Panc1 (cell line): ENCODE results near the gene PRRT1. TPM values are rescaled to one million over a fixed set of nuclear protein-coding genes. Genes with fewer than 3 reads are reported as not detected.

Experiments
- ATAC-seq: fragments of 200-7000 bp; cut with Tn5 transposase; 2 replicates; pipeline ENCODE4 v1.9.1; 2020; ENCODE audit warnings: mild to moderate bottlenecking, moderate library complexity
- BruUV-seq: library from RNA; stranded (reverse); fragments of 400-500 nt; replicated peaks from 2 replicates; lab custom pipeline; 2021; lab: Mats Ljungman, UMichigan
- CTCF ChIA-PET: fragments of 300-600 bp; sonication (Branson Sonifier 250); formaldehyde crosslinking; loops from one replicate; lab custom pipeline; 2022; ENCODE audit warnings: antibody characterized with exemption; lab: Charles Lee
- POLR2A ChIA-PET: fragments of 300-600 bp; sonication (Branson Sonifier 250); formaldehyde crosslinking; loops from one replicate; lab custom pipeline; 2022; ENCODE audit warnings: antibody characterized with exemption; lab: Charles Lee
- DNase-seq: peaks from one replicate; pipeline ENCODE4 v3.0.0-alpha.2; 2010; ENCODE audit warnings: low read depth, low spot score
- H3K27ac ChIP-seq: 2 replicates; pipeline ENCODE4 v1.5.1; 2011; ENCODE audit warnings: mild to moderate bottlenecking, low read length, inconsistent platforms
- H3K27me3 ChIP-seq: fragments of 200-500 bp; sonication (Bioruptor generic); 2 replicates; pipeline ENCODE4 v1.6.0; 2014; ENCODE audit warnings: low read length, inconsistent platforms; ENCODE audit not compliant: control insufficient read depth, insufficient read depth
- H3K36me3 ChIP-seq: fragments of 200-500 bp; sonication (Bioruptor generic); 2 replicates; pipeline ENCODE4 v1.5.1; 2014; ENCODE audit warnings: inconsistent platforms, mild to moderate bottlenecking, low read length, moderate library complexity; ENCODE audit not compliant: control insufficient read depth, insufficient read depth
- H3K4me1 ChIP-seq: 2 replicates; pipeline ENCODE4 v1.5.1; 2011; ENCODE audit warnings: inconsistent platforms, mild to moderate bottlenecking, low read length, moderate library complexity; ENCODE audit not compliant: control insufficient read depth, insufficient read depth
- H3K4me3 ChIP-seq, 2 experiments: 2 replicates each; pipeline ENCODE4 v1.5.1; 2011 to 2012; ENCODE audit warnings: low read depth in 2 of 2, low read length in 2 of 2, mild to moderate bottlenecking in 2 of 2, inconsistent platforms in 1 of 2, moderate library complexity in 1 of 2
- H3K9me3 ChIP-seq: fragments of 200-500 bp; sonication (Bioruptor generic); 2 replicates; pipeline ENCODE4 v1.5.1; 2014; ENCODE audit warnings: low read depth, mild to moderate bottlenecking, inconsistent platforms, low read length, moderate library complexity; ENCODE audit not compliant: control insufficient read depth, insufficient read depth
- CTCF ChIP-seq: fragments of 450-650 bp; IDR thresholded peaks from 2 replicates; pipeline ENCODE4 v1.5.1; 2017; ENCODE audit warnings: mild to moderate bottlenecking
- POLR2AphosphoS5 ChIP-seq: IDR thresholded peaks from 2 replicates; pipeline ENCODE4 v1.6.1; 2012; ENCODE audit warnings: mild to moderate bottlenecking, low read depth, low read length, moderate library complexity
- REST ChIP-seq, 2 experiments: IDR thresholded peaks; 2 replicates each; pipeline ENCODE4 v1.6.1; 2011 to 2012; ENCODE audit warnings: low read depth in 2 of 2, control low read depth in 1 of 2, low read length in 1 of 2, mild to moderate bottlenecking in 1 of 2, moderate library complexity in 1 of 2; ENCODE audit not compliant: insufficient read depth in 1 of 2
- SIN3A ChIP-seq: IDR thresholded peaks from 2 replicates; pipeline ENCODE4 v1.6.1; 2012; ENCODE audit warnings: low read depth, mild to moderate bottlenecking, low read length, moderate library complexity, borderline replicate concordance; ENCODE audit not compliant: insufficient read depth
- TCF7L2 ChIP-seq: IDR thresholded peaks from 2 replicates; pipeline ENCODE4 v1.6.1; 2011; ENCODE audit warnings: mild to moderate bottlenecking, low read depth, low read length, inconsistent platforms
- in situ Hi-C: cut with HindIII; loops from 2 replicates; pipeline ENCODE4 v1.10.0; 2016; ENCODE audit warnings: low sequenced_read_pairs, low pct_unique_long_range_greater_than_20kb
- intact Hi-C: fragments of 100-400 bp; cut with micrococcal nuclease; formaldehyde crosslinking; loops from one replicate; pipeline ENCODE4 v1.10.0; 2022; ENCODE audit not compliant: unreplicated experiment
- total RNA-seq: library from RNA; stranded (reverse); gene quantifications from one replicate; pipeline ENCODE4 v1.2.1, GENCODE V29; 2021; ENCODE audit not compliant: unreplicated experiment

PRRT1 gene
- total RNA-seq, 1 experiment from 2014 or later, result 1.3 TPM

- Histone ChIP-seq H3K27ac (no peak overlapping the region), H3K27me3 (no peaks in the 10 kb centered on the region), H3K36me3 (no peaks in the 10 kb centered on the region), H3K4me3 (no peak overlapping the region), H3K4me1 (peaks cover 16% of the 10 kb centered on the region), H3K9me3 (no peaks in the 10 kb centered on the region)
- ChIA-PET CTCF (no interaction called here), POLR2A (no interaction called here)
- DNase-seq (no peak), ATAC-seq (no peak)
- no TSS peak for BruUV-seq
- in situ Hi-C loops (no loop called here), intact Hi-C loops (loop anchor here (10.0 kb wide), 1 partner anchor 84 kb away; no protein-coding TSS in a partner anchor)
- no peak for TF ChIP-seq TCF7L2
- TF ChIP-seq POLR2AphosphoS5, result no peak
- TF ChIP-seq SIN3A, result no peak
- no peak for TF ChIP-seq CTCF
- TF ChIP-seq REST (IDR thresholded peaks at IDR 0.05; ENCODE audit: insufficient read depth in 1 of 2, low read depth in 2 of 2, low read length in 1 of 2), result no peak
Measured at GRCh38 chr6:32198866-32199265, 47.1 kb upstream of the PRRT1 start.

DNA sequence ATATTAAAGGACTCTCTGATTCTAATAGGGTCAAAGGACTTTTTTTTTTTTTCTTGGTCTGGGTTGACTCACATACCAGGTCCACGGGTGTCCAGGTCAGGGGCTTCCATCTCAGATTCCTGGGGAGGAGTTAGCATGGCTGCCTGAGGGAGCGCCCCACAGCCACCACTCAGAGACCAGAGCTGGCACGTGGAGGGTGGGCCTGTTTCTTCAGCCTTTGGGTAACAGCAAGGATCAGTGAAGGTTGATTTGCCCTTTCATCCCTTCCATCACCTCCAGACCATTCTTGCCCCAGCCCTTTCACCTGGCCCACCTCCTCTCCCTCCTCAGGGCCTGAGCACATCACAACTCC is 46.6 kb upstream of the PRRT1 start:
- TF ChIP-seq POLR2AphosphoS5 (no peak), SIN3A (no peak), TCF7L2 (no peak), REST (IDR thresholded peaks at IDR 0.05; ENCODE audit: insufficient read depth in 1 of 2, low read depth in 2 of 2, low read length in 1 of 2) (no peak), CTCF (no peak)
- in situ Hi-C loops, result no loop called here

More for the DNA sequence above, 46.6 kb upstream of the PRRT1 start:
- H3K9me3 ChIP-seq, result no peaks in the 10 kb centered on the region
- H3K4me1 ChIP-seq, result peaks cover 16% of the 10 kb centered on the region
- intact Hi-C loops, result loop anchor here (10.0 kb wide), 1 partner anchor 84 kb away; no protein-coding TSS in a partner anchor
- no peak overlapping the region for H3K4me3 ChIP-seq
- POLR2A ChIA-PET, result no interaction called here
- no peaks in the 10 kb centered on the region for H3K27me3 ChIP-seq
- DNase-seq, result no peak
- CTCF ChIA-PET, result interaction anchor here (0.6 kb wide), 1 partner anchor 822 kb away, joined by 3 read pairs; no protein-coding TSS in a partner anchor
- H3K36me3 ChIP-seq, result no peaks in the 10 kb centered on the region
- no peak for ATAC-seq
- peak overlapping the region; percentile 20; the same call in 1 of the 2 replicates for H3K27ac ChIP-seq
- no TSS peak for BruUV-seq
